ENCODE results near the gene ARHGEF3.
"Not testable (repeated sequence)": the region's sequence is repeated elsewhere in the genome, so short reads cannot be mapped to it uniquely, and the experiment has no call there.

Gene ARHGEF3

DNA sequence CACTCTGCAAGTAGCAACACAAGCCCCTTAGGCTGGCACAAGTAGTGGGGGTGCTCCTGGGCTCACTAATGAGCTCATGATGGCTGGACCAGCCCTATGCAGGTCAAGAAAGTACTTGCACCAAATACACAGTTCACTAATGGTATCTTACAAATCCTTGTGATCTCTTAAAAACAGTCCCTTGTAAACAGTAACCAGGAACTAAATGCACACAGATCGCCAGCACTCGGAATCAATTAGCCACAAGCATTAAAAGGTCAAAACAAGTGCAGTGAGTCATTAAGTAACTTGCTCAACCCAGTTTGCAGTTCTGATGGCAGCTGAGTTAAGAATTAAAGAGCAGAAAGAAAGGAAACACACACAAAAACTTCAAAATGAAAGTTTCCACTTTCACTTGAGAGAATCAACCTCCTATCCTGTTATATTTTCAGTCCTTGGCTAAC, 43.2 kb downstream of the ARHGEF3 start:
- no peak overlapping the region for H3K4me3 ChIP-seq (ENCODE audit: control insufficient read depth, low read depth, low read length)
- peak; percentile 93 for DNase-seq (ENCODE audit: low read depth)
- TF ChIP-seq, protein P1, sequence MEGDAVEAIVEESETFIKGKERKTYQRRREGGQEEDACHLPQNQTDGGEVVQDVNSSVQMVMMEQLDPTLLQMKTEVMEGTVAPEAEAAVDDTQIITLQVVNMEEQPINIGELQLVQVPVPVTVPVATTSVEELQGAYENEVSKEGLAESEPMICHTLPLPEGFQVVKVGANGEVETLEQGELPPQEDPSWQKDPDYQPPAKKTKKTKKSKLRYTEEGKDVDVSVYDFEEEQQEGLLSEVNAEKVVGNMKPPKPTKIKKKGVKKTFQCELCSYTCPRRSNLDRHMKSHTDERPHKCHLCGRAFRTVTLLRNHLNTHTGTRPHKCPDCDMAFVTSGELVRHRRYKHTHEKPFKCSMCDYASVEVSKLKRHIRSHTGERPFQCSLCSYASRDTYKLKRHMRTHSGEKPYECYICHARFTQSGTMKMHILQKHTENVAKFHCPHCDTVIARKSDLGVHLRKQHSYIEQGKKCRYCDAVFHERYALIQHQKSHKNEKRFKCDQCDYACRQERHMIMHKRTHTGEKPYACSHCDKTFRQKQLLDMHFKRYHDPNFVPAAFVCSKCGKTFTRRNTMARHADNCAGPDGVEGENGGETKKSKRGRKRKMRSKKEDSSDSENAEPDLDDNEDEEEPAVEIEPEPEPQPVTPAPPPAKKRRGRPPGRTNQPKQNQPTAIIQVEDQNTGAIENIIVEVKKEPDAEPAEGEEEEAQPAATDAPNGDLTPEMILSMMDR (conservative IDR thresholded peaks at IDR 0.05; ENCODE audit: control insufficient read depth, insufficient read depth, low read depth, low read length): no peak

DNA sequence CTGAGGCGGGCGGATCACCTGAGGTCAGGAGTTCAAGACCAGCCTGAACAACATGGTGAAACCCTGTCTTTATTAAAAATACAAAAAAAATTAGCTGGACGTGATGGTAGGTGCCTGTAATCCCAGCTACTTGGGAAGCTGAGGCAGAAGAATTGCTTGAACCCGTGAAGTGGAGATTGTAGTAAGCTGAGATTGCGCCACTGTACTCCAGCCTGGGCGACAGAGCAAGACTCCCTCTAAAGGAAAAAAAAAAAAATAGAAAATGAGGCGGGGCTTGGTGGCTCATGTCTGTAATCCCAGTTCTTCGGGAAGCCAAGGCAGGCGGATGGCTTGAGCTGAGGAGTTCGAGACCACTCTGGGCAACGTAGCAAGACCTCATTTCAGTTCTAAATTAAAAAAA, 43.7 kb downstream of the ARHGEF3 start:
- not testable (repeated sequence) for H3K4me3 ChIP-seq (ENCODE audit: control insufficient read depth, low read depth, low read length); DNase-seq (ENCODE audit: low read depth)

DNA sequence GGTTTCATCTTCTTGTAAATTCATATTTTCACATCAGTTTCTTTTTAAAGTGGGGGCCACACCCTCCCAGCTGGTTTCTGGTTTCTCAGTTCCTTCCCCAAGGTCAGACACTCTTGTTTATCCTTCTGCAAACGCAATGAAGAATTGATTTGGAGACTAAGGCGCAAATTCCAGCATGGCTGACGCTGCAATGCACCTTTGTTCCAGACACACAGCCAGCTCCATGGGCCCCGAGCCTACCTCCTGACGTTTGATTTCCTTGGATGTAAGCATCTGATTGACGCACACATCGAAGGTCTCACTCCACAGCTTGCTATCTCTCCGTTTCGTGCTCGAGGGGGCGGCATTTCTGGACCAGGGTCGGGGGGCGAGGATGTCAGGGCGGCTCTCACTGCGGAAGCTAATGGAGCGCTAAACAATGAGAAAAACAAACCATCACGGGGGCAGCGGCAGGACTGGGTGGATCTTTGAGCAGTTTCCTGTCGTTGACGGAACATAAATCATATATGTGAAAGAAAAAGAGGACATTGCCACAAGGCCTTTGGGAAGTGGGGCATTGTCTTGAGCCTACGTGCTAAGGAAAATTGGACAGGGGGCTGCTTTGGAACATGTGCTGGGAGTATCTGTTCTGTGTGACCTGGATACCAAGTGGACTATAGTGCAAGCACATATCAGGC, 46.9 kb downstream of the ARHGEF3 start:
- H3K4me3 ChIP-seq (ENCODE audit: control insufficient read depth, low read depth, low read length): no peak overlapping the region
- DNase-seq (ENCODE audit: low read depth): no peak
- TF ChIP-seq, protein P1 (conservative IDR thresholded peaks at IDR 0.05; ENCODE audit: control insufficient read depth, insufficient read depth, low read depth, low read length): no peak

DNA sequence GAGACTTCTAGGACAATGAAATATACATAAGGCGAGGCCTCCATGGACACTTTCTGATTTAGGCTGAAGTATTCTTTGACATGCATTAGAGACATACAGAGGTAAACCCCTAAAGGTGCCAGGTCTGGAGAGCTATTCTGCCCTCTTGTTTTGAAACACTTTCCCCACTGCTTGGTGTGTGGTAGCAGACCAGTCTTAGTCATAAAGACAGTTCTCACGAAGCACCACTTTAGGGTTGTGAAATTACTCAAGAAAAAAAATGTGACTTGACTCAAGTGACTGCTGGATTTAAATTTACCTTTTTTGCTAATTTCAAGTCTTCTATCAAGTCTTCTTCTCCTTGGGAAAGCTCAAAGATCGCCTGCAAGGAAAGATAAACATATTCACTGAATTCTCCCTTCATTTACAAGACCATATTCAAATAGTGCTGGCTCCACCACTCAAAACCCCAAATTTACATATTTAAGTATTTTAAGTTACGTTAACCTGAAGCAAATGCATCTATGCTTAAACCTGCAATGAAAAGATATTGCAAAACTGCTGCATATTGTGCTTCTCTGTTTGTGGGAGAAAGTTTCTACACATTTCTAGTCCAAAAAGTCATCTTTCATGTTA, 48.4 kb downstream of the ARHGEF3 start:
- peak; percentile 62 for DNase-seq (ENCODE audit: low read depth)
- TF ChIP-seq, protein P1 (conservative IDR thresholded peaks at IDR 0.05; ENCODE audit: control insufficient read depth, insufficient read depth, low read depth, low read length): no peak
- no peak overlapping the region for H3K4me3 ChIP-seq (ENCODE audit: control insufficient read depth, low read depth, low read length)

DNA sequence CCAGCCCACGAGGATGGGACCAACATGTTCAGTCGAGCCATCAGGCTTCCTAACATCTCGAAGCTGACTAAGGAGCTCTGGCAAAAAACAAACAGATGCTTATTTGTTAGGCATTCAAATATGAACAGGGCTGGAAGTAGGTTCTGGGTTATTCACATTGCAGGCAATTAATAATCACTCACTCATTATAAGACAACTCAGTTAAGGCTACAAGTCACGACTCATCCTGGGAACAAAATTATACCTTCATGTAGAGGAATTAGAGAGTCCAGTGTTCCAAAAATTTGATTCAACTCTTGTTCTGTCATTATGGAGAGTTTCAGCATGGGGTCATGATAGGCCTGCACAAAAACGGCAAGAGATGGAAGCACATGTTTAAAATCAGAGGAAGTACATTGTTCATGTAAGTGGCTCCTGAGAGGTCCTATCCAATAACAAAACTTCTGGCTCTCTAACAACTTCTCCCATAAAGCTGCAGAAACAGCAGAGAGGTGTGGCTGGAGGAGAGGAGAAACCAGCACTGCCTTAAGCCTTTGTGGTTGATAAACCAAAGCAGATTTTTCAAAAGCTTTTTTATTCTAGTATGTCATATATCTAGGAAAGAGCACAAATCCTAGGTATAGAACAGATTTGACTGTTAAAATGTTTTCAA, 50.6 kb downstream of the ARHGEF3 start:
- H3K4me3 ChIP-seq (ENCODE audit: control insufficient read depth, low read depth, low read length): no peak overlapping the region
- TF ChIP-seq, protein P1 (conservative IDR thresholded peaks at IDR 0.05; ENCODE audit: control insufficient read depth, insufficient read depth, low read depth, low read length): no peak
- DNase-seq (ENCODE audit: low read depth): peak; percentile 37

DNA sequence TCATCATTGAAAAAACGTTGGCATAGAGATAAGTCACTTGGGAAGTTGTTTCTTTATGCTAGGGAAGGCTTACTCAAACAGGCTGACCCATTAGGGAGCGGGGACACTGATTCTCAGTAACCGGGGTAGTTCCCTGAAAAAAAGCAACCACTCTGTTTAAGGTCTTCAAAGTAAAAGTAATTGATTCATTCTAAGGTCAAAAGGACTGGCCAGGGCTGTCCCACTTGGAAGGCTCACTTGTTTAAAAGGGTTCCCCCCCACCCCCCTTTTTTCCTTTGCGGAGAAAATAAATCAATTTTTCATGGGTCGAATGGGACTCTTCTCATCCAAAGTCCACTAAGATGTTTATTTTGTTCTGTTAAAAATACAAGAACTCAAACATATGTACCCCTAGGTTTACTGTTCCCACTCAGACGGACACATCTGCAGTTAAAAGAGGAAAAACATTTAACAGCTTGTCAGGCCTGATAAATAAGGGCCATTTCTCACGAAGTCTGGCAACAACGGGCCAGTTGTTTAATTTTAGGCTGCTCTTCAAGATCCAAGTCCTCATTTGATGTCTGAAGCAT, 53.0 kb downstream of the ARHGEF3 start:
- TF ChIP-seq, protein P1 (conservative IDR thresholded peaks at IDR 0.05; ENCODE audit: control insufficient read depth, insufficient read depth, low read depth, low read length): no peak
- DNase-seq (ENCODE audit: low read depth): no peak
- H3K4me3 ChIP-seq (ENCODE audit: control insufficient read depth, low read depth, low read length): no peak overlapping the region

DNA sequence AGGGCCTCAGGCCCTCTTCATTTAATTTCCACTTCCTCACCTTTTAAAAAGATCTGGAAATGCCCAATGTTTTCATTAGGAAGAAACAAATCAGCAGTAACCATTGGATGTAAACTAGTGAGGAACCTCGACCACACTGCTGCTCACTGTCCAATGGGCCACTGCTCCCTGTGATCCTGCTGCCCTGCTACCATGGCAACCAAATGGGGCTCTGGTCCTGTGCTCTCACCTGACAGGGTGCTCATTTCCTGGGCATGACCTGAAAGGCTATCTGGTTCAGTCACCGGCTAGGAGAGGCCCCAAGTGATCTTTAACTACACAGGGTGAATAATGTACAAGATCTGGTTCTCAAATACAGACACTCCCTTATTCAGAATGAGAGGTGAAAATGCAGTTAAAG, 54.6 kb downstream of the ARHGEF3 start:
- no peak overlapping the region for H3K4me3 ChIP-seq (ENCODE audit: control insufficient read depth, low read depth, low read length)
- TF ChIP-seq, protein P1 (conservative IDR thresholded peaks at IDR 0.05; ENCODE audit: control insufficient read depth, insufficient read depth, low read depth, low read length): no peak
- no peak for DNase-seq (ENCODE audit: low read depth)
